ENCODE measurements around the gene SPEF1.

Gene SPEF1

DNA sequence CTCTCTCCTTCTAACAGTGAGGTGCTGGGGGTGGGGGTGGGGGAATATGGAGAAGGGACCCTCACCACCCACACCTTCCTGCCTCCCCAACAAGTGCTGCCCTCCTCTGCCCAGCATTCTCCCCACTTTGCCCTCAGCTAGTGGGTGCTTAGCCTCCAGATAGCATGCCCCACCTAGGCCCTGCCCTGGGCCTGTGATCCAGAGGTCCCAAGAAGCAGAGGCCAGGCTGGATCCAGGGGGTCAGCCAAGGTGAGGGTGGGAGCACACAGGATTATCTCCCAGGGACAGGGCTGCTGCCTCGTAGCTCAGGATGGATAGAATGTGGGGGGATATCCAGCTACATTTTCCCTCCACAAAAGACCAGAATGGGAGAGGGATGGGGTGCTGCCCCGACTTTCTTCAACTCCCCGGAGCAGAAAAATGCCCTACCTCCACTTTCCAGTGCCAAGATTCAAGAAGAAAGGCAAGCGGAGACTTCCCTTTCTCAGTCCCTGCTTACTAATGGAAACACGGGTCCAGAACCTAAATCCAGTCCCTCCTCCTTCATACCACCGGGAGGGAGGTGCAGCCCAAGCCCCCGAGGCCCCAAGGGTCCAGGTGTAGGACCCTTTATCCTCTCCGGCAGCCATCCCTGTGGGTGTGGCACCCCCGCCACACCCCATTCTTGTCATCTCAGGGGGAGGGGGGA is 14.7 kb downstream of the SPEF1 start:
- no peak for DNase-seq (ENCODE audit: low read depth, low spot score)

GRCh38 chr20:3765171-3765882 is 15.9 kb downstream of the SPEF1 start:
- DNase-seq (ENCODE audit: low read depth, low spot score), result no peak

DNA sequence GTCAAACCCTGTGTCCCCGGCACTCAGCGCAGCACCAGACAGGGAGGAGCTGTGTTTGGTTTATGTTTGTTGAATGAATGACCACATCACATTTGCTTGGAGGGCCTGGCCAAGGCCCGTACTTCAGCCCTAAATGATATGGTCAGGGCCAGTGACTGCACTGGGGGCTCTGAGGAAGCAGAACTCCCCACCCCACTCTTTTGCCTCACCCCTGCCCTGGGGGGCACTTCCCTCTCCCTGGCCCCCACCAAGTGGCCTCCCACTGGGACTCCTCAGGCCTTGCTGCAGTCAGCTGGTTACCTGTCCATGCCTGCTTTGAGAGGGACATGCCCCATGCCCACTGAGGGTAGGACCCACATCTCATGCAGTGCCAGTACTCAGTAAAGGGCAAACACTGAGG is 16.6 kb downstream of the SPEF1 start:
- DNase-seq (ENCODE audit: low read depth, low spot score), result no peak

- DNase-seq (ENCODE audit: low read depth, low spot score), result no peak
These were observed 17.3 kb downstream of the SPEF1 start for GRCh38 chr20:3763671-3764601.

- no peak for DNase-seq (ENCODE audit: low read depth, low spot score)
These were observed 20.4 kb downstream of the SPEF1 start for GRCh38 chr20:3760655-3761348.

DNA sequence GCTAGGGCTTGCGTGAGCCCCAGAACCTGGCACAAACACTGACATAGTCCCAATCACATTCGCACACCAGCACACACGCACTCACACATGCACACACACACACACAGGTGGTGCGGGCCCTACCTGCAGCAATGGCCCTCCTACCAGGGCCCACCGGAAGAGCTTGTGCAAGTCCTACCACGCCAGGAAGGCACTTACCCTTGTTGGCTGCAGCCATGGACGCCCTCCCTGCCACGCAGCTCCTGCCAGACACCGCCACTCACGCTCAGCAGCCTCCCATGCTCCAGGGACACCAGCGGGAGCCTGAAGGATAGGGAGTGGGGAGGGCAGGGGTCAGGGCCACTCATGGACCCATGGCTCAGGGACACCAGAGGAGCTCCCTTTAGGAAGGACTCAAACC is 21.4 kb downstream of the SPEF1 start:
- no peak for DNase-seq (ENCODE audit: low read depth, low spot score)

DNA sequence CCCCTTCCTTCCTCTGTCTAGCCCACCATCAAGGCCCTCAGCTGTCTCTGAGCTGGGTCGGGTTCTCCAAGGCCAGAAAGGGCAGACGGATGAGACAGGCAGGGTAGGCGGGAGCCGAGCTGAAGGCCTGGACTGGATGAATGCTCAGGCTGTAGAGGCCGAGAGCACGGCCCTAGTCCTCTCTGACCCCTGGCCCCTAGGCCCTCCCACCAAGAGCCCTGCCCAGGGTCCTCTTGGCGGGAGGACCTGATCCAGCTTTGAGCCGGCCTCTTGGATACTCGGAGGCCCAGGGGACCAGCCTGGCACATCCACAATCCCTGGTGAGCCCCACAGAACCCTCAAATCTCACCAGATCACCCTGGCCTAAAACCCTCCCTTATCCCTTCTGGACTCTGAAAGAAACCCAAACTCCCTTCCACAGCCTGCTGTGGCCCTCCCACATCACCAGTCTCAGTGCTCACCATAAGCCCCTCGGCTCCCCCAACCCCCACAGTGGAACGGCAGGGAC is 21.9 kb downstream of the SPEF1 start:
- DNase-seq (ENCODE audit: low read depth, low spot score), result no peak

DNA sequence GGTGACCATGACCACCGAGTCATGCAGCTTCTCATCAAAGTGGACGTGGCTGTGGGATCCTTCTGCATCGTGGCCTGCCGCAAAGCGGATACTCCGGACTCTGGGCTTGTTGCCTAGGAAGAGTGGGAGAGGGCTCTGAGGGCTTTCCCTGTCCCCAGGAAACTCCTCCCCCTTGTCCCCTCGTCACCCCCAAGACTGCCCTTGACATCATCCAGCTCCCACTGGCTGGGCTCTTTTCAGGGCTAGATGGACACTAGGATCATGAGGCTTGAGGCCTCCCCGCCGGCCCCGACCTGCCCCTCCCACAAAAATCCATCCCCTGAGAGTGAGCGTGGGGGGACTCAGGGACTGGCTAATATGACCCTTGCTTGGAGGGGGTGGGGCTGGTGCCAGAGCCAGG is 22.7 kb downstream of the SPEF1 start:
- no peak for DNase-seq (ENCODE audit: low read depth, low spot score)

DNA sequence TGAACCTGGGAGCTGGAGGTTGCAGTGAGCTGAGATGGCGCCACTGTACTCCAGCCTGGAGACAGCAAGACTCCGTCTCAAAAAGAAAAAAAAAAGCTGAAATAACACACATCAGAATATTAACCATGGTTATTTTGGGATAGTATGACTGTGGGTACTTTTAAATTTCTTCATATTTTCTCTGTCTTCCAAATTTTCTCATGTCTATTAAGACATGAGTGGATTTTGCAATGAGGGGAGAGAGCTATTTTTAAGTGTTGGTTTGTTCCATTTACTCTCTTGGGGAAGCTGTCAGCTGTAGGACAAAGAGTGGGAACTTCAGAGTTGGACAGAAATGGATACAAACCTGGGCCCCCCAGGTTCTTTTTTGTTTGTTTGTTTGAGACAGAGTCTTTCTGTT is 24.0 kb downstream of the SPEF1 start:
- DNase-seq (ENCODE audit: low read depth, low spot score), result no peak

GRCh38 chr20:3755814-3756480 is 25.3 kb downstream of the SPEF1 start:
- DNase-seq (ENCODE audit: low read depth, low spot score), result no peak

DNA sequence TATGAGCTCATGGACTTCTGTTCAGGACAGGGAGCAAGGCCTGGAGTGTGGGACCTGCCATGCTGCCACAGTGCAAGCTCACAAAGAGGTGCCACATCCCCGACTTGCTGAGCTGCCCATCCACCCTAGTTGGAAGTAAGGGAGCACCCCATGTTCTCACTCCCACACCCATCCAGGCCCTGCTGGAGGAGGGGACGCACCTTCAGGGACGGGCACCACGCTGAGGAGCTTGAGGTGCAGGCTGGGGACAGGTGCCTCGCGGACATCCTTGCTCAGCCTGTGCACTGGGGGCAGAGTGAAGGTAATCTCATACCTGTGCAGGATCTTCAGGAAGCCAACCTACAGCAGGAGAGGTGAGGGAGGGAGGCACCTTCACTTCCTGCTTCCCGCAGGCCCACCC is 26.0 kb downstream of the SPEF1 start:
- DNase-seq (ENCODE audit: low read depth, low spot score), result no peak

DNA sequence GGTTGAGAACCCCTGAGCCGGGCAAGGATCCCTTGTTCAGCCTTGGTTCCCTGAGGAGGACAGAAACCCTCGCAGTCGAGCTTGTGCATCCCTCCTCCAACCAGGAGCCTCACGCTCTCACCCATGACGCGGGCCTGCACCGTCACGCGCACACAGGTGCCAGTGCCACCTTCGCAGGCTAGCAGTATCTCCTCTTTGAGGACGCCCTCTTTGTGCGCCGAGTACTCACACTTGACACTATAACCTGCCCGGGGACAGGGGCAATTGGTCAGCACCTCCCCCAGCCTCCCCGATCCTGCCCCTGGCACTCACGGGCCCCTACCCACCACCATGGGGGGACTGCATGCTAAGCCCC is 27.0 kb downstream of the SPEF1 start:
- no peak for DNase-seq (ENCODE audit: low read depth, low spot score)

DNA sequence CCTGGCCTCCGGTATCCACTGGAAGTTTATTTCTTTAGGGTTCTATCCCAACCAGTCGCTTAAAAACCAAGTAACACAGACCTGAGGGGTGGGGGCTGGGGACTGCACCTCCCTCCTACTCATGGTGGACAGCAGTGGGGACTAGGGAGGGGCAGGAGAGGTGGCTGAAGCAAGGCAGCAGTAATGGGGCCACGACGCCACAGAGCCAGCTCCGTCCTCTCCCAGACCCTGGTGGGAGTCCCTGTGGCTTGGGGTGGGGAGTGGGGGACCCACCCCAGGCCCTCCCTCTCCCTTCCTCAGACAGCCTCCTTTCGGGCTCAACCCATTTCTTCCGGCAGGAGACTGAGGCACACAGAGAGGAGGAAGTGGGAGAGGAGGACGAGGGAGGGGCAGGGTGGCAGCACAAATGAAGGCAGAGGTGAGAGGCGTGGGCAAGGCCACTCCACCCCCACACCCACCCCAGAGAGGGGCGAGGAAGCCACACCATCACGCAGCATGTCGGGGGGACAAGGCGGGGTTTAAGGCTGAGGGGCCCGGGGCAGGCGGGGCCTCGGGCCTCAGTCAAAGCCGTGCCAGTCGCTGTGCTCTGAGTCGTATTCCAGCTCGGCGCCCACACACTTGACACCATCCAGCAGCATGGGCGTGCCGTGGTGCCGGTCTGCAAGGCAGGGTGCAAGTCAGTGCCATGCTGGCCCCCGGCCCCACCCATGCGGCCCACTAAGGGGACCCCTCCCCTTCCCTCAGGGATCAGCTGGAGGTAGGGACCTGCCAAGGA is 27.6 kb downstream of the SPEF1 start:
- no peak for DNase-seq (ENCODE audit: low read depth, low spot score)

GRCh38 chr20:3753098-3753497 is 28.1 kb downstream of the SPEF1 start:
- no peak for DNase-seq (ENCODE audit: low read depth, low spot score)

GRCh38 chr20:3752386-3752759 is 28.9 kb downstream of the SPEF1 start:
- no peak for DNase-seq (ENCODE audit: low read depth, low spot score)

GRCh38 chr20:3751675-3752385 is 29.4 kb downstream of the SPEF1 start:
- no peak for DNase-seq (ENCODE audit: low read depth, low spot score)

DNA sequence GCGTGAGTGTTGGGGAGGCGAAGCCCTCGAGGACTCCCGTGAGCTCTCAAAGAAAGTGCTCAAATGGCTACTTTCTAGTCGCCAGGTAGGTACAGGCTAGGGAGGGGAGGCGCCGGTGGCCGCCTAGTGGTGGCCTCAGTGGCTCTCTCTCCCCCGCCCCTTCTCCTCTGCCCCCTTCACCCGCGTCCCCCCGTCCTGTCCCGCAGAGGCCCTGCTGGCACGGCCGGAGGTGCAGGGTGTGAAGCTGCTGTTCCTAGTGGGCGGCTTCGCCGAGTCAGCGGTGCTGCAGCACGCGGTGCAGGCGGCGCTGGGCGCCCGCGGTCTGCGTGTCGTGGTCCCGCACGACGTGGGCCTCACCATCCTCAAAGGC is 30.0 kb downstream of the SPEF1 start:
- no peak for DNase-seq (ENCODE audit: low read depth, low spot score)

- no peak for DNase-seq (ENCODE audit: low read depth, low spot score)
These were observed 31.3 kb downstream of the SPEF1 start for GRCh38 chr20:3749689-3750531.

All from brain pericyte (primary cell).